Measurements from ENCODE around the gene TBL1XR1.
A peak's percentile ranks its signal among the peaks of the same experiment; 100 is the strongest.

Gene TBL1XR1

GRCh38 chr3:177045222-177045621 is 152.1 kb downstream of the TBL1XR1 start:
- TF ChIP-seq CTCF (conservative IDR thresholded peaks at IDR 0.05; ENCODE audit: low read depth, low read length): no peak

GRCh38 chr3:177041730-177042551 is 155.3 kb downstream of the TBL1XR1 start:
- no peaks in the 10 kb centered on the region for H4K20me1 ChIP-seq (ENCODE audit: insufficient read depth)
- H3K27ac ChIP-seq: no peak overlapping the region; the same call in 1 of the 2 replicates
- no peaks in the 10 kb centered on the region for H3K27me3 ChIP-seq (ENCODE audit: insufficient read depth, low read depth)
- no peak for TF ChIP-seq CTCF (conservative IDR thresholded peaks at IDR 0.05; ENCODE audit: low read depth, low read length)
- no peak overlapping the region for H2AFZ ChIP-seq (ENCODE audit: low read depth)
- no peak overlapping the region; the same call in 1 of the 2 replicates for H3K4me2 ChIP-seq
- H3K36me3 ChIP-seq (ENCODE audit: insufficient read depth): peaks cover 14% of the 10 kb centered on the region; the same call in 1 of the 2 replicates
- H3K79me2 ChIP-seq (ENCODE audit: insufficient read depth, low read depth): peaks cover 17% of the 10 kb centered on the region
- peaks cover 45% of the 10 kb centered on the region for H3K4me1 ChIP-seq (ENCODE audit: low read depth, poor library complexity, severe bottlenecking)
- H3K9ac ChIP-seq: no peak overlapping the region
- H3K4me3 ChIP-seq (IDR thresholded peaks at IDR 0.05; ENCODE audit: insufficient read depth, low read depth, low read length): no peak overlapping the region

More at GRCh38 chr3:177045222-177045621, 152.1 kb downstream of the TBL1XR1 start:
- H3K27me3 ChIP-seq (ENCODE audit: insufficient read depth, low read depth): no peaks in the 10 kb centered on the region
- no peak overlapping the region for H3K4me3 ChIP-seq (IDR thresholded peaks at IDR 0.05; ENCODE audit: insufficient read depth, low read depth, low read length)
- H2AFZ ChIP-seq (ENCODE audit: low read depth): no peak overlapping the region
- H3K4me2 ChIP-seq: no peak overlapping the region
- H4K20me1 ChIP-seq (ENCODE audit: insufficient read depth): no peaks in the 10 kb centered on the region
- H3K36me3 ChIP-seq (ENCODE audit: insufficient read depth): peaks cover 24% of the 10 kb centered on the region; the same call in 1 of the 2 replicates
- H3K27ac ChIP-seq: no peak overlapping the region
- H3K9ac ChIP-seq: no peak overlapping the region
- peaks cover 38% of the 10 kb centered on the region for H3K79me2 ChIP-seq (ENCODE audit: insufficient read depth, low read depth)
- peaks cover 34% of the 10 kb centered on the region for H3K4me1 ChIP-seq (ENCODE audit: low read depth, poor library complexity, severe bottlenecking)

GRCh38 chr3:177041021-177041729 is 156.1 kb downstream of the TBL1XR1 start:
- peaks cover 45% of the 10 kb centered on the region for H3K4me1 ChIP-seq (ENCODE audit: low read depth, poor library complexity, severe bottlenecking)
- peaks cover 17% of the 10 kb centered on the region for H3K79me2 ChIP-seq (ENCODE audit: insufficient read depth, low read depth)
- no peak for TF ChIP-seq CTCF (conservative IDR thresholded peaks at IDR 0.05; ENCODE audit: low read depth, low read length)

GRCh38 chr3:177039490-177040274 is 157.6 kb downstream of the TBL1XR1 start:
- peak overlapping the region; percentile 28; the same call in 1 of the 2 replicates for H3K27ac ChIP-seq
- peaks cover 8% of the 10 kb centered on the region; the same call in 1 of the 2 replicates for H3K36me3 ChIP-seq (ENCODE audit: insufficient read depth)
- H2AFZ ChIP-seq (ENCODE audit: low read depth): no peak overlapping the region
- H3K4me1 ChIP-seq (ENCODE audit: low read depth, poor library complexity, severe bottlenecking): peaks cover 45% of the 10 kb centered on the region
- H3K9ac ChIP-seq: no peak overlapping the region; the same call in 1 of the 2 replicates
- H4K20me1 ChIP-seq (ENCODE audit: insufficient read depth): no peaks in the 10 kb centered on the region
- no peaks in the 10 kb centered on the region for H3K27me3 ChIP-seq (ENCODE audit: insufficient read depth, low read depth)
- peaks cover 17% of the 10 kb centered on the region for H3K79me2 ChIP-seq (ENCODE audit: insufficient read depth, low read depth)
- no peak overlapping the region for H3K4me3 ChIP-seq (IDR thresholded peaks at IDR 0.05; ENCODE audit: insufficient read depth, low read depth, low read length)
- H3K4me2 ChIP-seq: 0 out of 2 replicates have a peak overlapping the region, but pooled peaks have one; percentile 6
- no peak for TF ChIP-seq CTCF (conservative IDR thresholded peaks at IDR 0.05; ENCODE audit: low read depth, low read length)

More at GRCh38 chr3:177041021-177041729, 156.1 kb downstream of the TBL1XR1 start:
- Histone ChIP-seq H3K9ac (no peak overlapping the region), H2AFZ (ENCODE audit: low read depth) (no peak overlapping the region), H3K4me3 (IDR thresholded peaks at IDR 0.05; ENCODE audit: insufficient read depth, low read depth, low read length) (no peak overlapping the region), H3K27ac (peak overlapping the region; percentile 28; the same call in 1 of the 2 replicates), H3K27me3 (ENCODE audit: insufficient read depth, low read depth) (no peaks in the 10 kb centered on the region), H3K36me3 (ENCODE audit: insufficient read depth) (peaks cover 10% of the 10 kb centered on the region; the same call in 1 of the 2 replicates), H3K4me2 (no peak overlapping the region), H4K20me1 (ENCODE audit: insufficient read depth) (no peaks in the 10 kb centered on the region)
